H1 (cell line): ENCODE results near the gene ADAMTS16. TPM values are rescaled to one million over a fixed set of nuclear protein-coding genes. Genes with fewer than 3 reads are reported as not detected.
A peak's percentile ranks its signal among the peaks of the same experiment; 100 is the strongest.

Source experiments
- BCL11A ChIP-seq, 2 experiments: IDR thresholded peaks; one replicate each; pipeline ENCODE4 v1.6.1; 2011; ENCODE audit warnings: low read depth in 2 of 2, low read length in 2 of 2, mild to moderate bottlenecking in 2 of 2
- CHD7 ChIP-seq: fragments of 300-600 bp; sonication (generic); IDR thresholded peaks from 2 replicates; pipeline ENCODE4 v1.7.1; 2012; ENCODE audit warnings: low read length, moderate library complexity, mild to moderate bottlenecking, inconsistent platforms; ENCODE audit not compliant: insufficient replicate concordance
- HDAC2 ChIP-seq, 2 experiments: fragments of 300-600 bp in 1 of 2; sonication (generic) in 1 of 2; IDR thresholded peaks; 2 replicates each; pipeline ENCODE4 v1.6.1; 2011 to 2012; ENCODE audit warnings: low read depth in 2 of 2, low read length in 2 of 2, mild to moderate bottlenecking in 2 of 2, moderate library complexity in 2 of 2, borderline replicate concordance in 1 of 2, inconsistent platforms in 1 of 2
- KDM1A ChIP-seq: fragments of 200-600, 300-600 bp; sonication (generic); IDR thresholded peaks from 2 replicates; pipeline ENCODE4 v1.7.1; 2016; ENCODE audit warnings: mild to moderate bottlenecking, low read length, borderline replicate concordance
- NANOG ChIP-seq: IDR thresholded peaks from 2 replicates; pipeline ENCODE4 v1.6.1; 2011; ENCODE audit warnings: low read length, low read depth, mild to moderate bottlenecking, inconsistent platforms; ENCODE audit not compliant: insufficient read depth, poor library complexity, severe bottlenecking
- RAD21 ChIP-seq, 2 experiments: IDR thresholded peaks in 1 of 2; conservative IDR thresholded peaks in 1 of 2; 2 replicates each; pipeline ENCODE4 v1.6.1; 2011; ENCODE audit warnings: low read depth in 2 of 2, low read length in 2 of 2, improper control_type of control experiment in 1 of 2, inconsistent platforms in 1 of 2, mild to moderate bottlenecking in 1 of 2, moderate library complexity in 1 of 2
- SIRT6 ChIP-seq: IDR thresholded peaks from one replicate; pipeline ENCODE4 v1.7.1; 2012; ENCODE audit warnings: low read length, inconsistent platforms
- SRF ChIP-seq: IDR thresholded peaks from 2 replicates; pipeline ENCODE4 v1.6.1; 2011; ENCODE audit warnings: mild to moderate bottlenecking, low read depth, low read length, moderate library complexity
- TBP ChIP-seq: IDR thresholded peaks from 2 replicates; pipeline ENCODE4 v1.6.1; 2011; ENCODE audit warnings: low read depth, low read length, improper control_type of control experiment
- polyA plus RNA-seq, 7 experiments: library from polyadenylated mRNA; depleted of rRNA in 3 of 7; stranded (reverse) in 5 of 7; unstranded in 2 of 7; fragments of >200 nt in 5 of 7; fragments of 200-250 nt in 2 of 7; gene quantifications; 1 replicate in 5 of 7; 2 replicates in 1 of 7; 4 replicates in 1 of 7; pipeline versions ENCODE4 v1.2.1 to v1.2.3, GENCODE V29; 2011 to 2013; ENCODE audit warnings: missing spikeins in 2 of 7, mixed read lengths in 2 of 7
- total RNA-seq: library from RNA; stranded (reverse); fragmentation: NEBNext Ultra II Directional; extraction: Animal tissue kit (Norgen Biotek cat#: 25700); gene quantifications from 2 replicates; pipeline ENCODE4 v1.2.1, GENCODE V29; 2021

Gene ADAMTS16
- total and polyA plus RNA-seq, 2 of the 8 experiments (the other 6 are each of a cell fraction or from before 2014, with no cell fraction given), result 3.7 to 16.0 TPM

GRCh38 chr5:5140479-5141338 is 579 bp downstream of the ADAMTS16 start (continued):
- no peak for TF ChIP-seq SRF
- peak; percentile 66 for TF ChIP-seq NANOG
- TF ChIP-seq BCL11A (IDR thresholded peaks at IDR 0.05; ENCODE audit: low read depth in 2 of 2, low read length in 2 of 2), result no peak
- TF ChIP-seq HDAC2 (IDR thresholded peaks at IDR 0.05; ENCODE audit: borderline replicate concordance in 1 of 2, low read depth in 2 of 2, low read length in 2 of 2), result no peak
- TF ChIP-seq SIRT6, result no peak
- no peak; a peak in 1 of 4 replicates for TF ChIP-seq RAD21 (IDR thresholded peaks at IDR 0.05 in 1 of 2, conservative IDR thresholded peaks at IDR 0.05 in 1 of 2; ENCODE audit: low read depth in 2 of 2, low read length in 2 of 2)
- TF ChIP-seq KDM1A, result no peak
- no peak for TF ChIP-seq TBP
- no peak for TF ChIP-seq CHD7
